Ovary (tissue), 9 donors: ENCODE measurements around the gene SDK1. TPM values are rescaled to one million over a fixed set of nuclear protein-coding genes. Genes with fewer than 3 reads are reported as not detected.

ENCODE experiments used
- DNase-seq, 5 donors: peaks; one replicate each; pipeline ENCODE4 v3.0.0-alpha.2; 2019 to 2020
- H3K27ac ChIP-seq, 2 donors: fragments of 200-600 bp; one replicate each; pipeline versions ENCODE4 v1.5.1 to v1.8.0; 2019 to 2022
- H3K27me3 ChIP-seq: fragments of 200-600 bp; one replicate; pipeline ENCODE4 v1.8.0; 2022
- H3K36me3 ChIP-seq: fragments of 200-600 bp; sonication (generic); one replicate; pipeline ENCODE4 v1.5.1; 2019
- H3K4me1 ChIP-seq: one replicate; pipeline ENCODE4 v1.8.1; 2013; ENCODE audit warnings: mild to moderate bottlenecking, moderate library complexity; ENCODE audit not compliant: insufficient read depth
- H3K4me3 ChIP-seq: fragments of 200-600 bp; sonication (generic); one replicate; pipeline ENCODE4 v1.5.1; 2017
- H3K9me3 ChIP-seq, 2 donors: fragments of 200-600 bp in 1 of 2; sonication (generic) in 1 of 2; one replicate each; pipeline versions ENCODE4 v1.5.1 to v1.8.1; 2013 to 2019; ENCODE audit warnings: mild to moderate bottlenecking in 1 of 2, moderate library complexity in 1 of 2
- EP300 ChIP-seq: sonication (generic); formaldehyde crosslinking; IDR thresholded peaks from one replicate; pipeline ENCODE4 v1.6.1; 2017; ENCODE audit warnings: antibody characterized with exemption
- POLR2A ChIP-seq: fragments of 450-650 bp; IDR thresholded peaks from one replicate; pipeline ENCODE4 v1.6.1; 2017; ENCODE audit warnings: antibody characterized with exemption, mild to moderate bottlenecking, moderate library complexity
- WGBS, 3 donors: extraction: QIAGEN DNeasy Blood & Tissue Kit in 1 of 3; methylation state at CpG; one replicate each; pipeline versions ENCODE4 v1.1.5 to v1.1.7; 2013 to 2017; 5-methylcytosine and 5-hydroxymethylcytosine counted together
- intact Hi-C, 4 donors: fragments of 100-400 bp; cut with DNase I; formaldehyde crosslinking; loops; one replicate each; pipeline versions ENCODE4 v1.11.0 to v1.15.1; 2022 to 2023
- polyA plus RNA-seq, 2 donors: library from polyadenylated mRNA; stranded (reverse); fragments of 200-250 nt in 1 of 2; fragments of 350-450 nt in 1 of 2; fragmentation: Illumina TruSeq in 1 of 2; extraction: RNeasy Lipid Tissue Mini Kit (QIAGEN cat#74804) in 1 of 2; gene quantifications; one replicate each; pipeline ENCODE4 v1.2.3, GENCODE V29; 2013 to 2014
- total RNA-seq, 7 donors: library from RNA; depleted of rRNA in 2 of 7; stranded (reverse); fragments of >200 nt in 2 of 7; fragmentation: NEBNext Ultra II Directional in 3 of 7; extraction: Animal tissue kit (Norgen Biotek cat#: 25700) in 3 of 7; gene quantifications; one replicate each; pipeline versions ENCODE4 v1.1.0 to v1.2.4, GENCODE V29; 2016 to 2023
- TF ChIP-seq, protein P1 (sequence below), 3 donors: fragments of 450-650 bp in 2 of 3; fragments of 200-600 bp in 1 of 3; IDR thresholded peaks; one replicate each; pipeline versions ENCODE4 v1.5.1 to v1.8.0; 2016 to 2022; ENCODE audit warnings: antibody characterized with exemption in 3 of 3, mild to moderate bottlenecking in 1 of 3
- donor health status: DM: no; HTN: no; CAD: no; lungs with moderate emphysema.
- donor health status: DM: no; HTN: no; CAD: no.
- donor health status: Bipolar disorder and iron deficiency.
- donor health status: DM: yes; HTN: yes; CAD: no.
- donor health status: DM: no; HTN: no; CAD: no.
- donor health status: DM: yes; HTN: yes; CAD: no.

The SDK1 gene
- total and polyA plus RNA-seq, 9 donors: 1.2 to 13.3 (median 4.4) TPM

DNA sequence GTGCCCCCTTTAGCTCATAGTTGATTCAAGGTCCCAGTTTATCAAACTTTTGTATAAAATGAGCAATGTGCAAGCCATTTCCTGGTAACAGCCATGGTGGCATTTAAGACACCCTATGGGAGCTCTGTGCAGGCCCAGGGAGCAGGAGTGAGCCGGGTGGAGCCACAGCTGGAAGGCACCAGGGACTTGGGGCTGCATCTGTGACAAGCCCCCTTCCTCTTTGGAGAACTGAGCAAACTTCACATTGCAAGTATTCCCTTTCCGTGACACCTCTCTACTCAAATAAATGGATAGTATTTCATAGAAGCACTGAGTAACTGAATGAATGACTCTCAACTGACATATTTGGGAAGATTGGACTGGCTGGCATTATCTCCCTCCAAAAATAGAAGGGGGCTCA is 822.3 kb downstream of the SDK1 start:
- no peak for TF ChIP-seq EP300
- TF ChIP-seq, protein P1, sequence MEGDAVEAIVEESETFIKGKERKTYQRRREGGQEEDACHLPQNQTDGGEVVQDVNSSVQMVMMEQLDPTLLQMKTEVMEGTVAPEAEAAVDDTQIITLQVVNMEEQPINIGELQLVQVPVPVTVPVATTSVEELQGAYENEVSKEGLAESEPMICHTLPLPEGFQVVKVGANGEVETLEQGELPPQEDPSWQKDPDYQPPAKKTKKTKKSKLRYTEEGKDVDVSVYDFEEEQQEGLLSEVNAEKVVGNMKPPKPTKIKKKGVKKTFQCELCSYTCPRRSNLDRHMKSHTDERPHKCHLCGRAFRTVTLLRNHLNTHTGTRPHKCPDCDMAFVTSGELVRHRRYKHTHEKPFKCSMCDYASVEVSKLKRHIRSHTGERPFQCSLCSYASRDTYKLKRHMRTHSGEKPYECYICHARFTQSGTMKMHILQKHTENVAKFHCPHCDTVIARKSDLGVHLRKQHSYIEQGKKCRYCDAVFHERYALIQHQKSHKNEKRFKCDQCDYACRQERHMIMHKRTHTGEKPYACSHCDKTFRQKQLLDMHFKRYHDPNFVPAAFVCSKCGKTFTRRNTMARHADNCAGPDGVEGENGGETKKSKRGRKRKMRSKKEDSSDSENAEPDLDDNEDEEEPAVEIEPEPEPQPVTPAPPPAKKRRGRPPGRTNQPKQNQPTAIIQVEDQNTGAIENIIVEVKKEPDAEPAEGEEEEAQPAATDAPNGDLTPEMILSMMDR (IDR thresholded peaks at IDR 0.05): no peak
- no peak for TF ChIP-seq POLR2A
- H3K36me3 ChIP-seq: no peaks in the 10 kb centered on the region
- intact Hi-C loops: no loop called here
- no peaks in the 10 kb centered on the region for H3K4me1 ChIP-seq
- H3K27me3 ChIP-seq: no peaks in the 10 kb centered on the region
- WGBS, 3 donors: 93 to 100% (median 96%) methylated on average over 2 of the region's 2 CpGs
- no peak for DNase-seq
- H3K27ac ChIP-seq: no peak overlapping the region
- H3K9me3 ChIP-seq: no peaks in the 10 kb centered on the region
- H3K4me3 ChIP-seq: no peak overlapping the region

DNA sequence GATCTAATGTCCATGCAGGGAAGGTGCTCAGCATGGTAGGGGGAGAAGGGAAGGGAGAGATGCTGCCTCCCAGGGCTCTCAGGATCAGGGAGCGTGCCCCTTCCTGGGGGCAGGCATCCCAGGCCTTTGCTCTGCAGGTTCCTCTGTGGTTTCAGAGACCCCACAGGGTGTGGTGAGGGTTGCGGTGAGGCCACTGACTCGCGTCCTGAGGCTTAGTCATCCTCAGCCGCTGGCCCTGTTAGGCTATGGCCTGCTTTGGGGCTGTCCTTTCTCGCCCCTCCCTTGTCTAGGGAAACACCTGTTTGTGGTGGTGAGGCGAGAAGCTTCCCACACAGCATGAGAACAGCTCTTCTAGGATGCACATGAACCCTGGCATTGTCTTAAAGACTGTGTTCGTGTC is 822.8 kb downstream of the SDK1 start:
- no peak for DNase-seq
- no peak overlapping the region for H3K27ac ChIP-seq
- 87 to 95% (median 93%) methylated on average over 8 of the region's 8 CpGs for WGBS, 3 donors
- intact Hi-C loops: no loop called here
- no peak overlapping the region for H3K4me3 ChIP-seq
- H3K36me3 ChIP-seq: no peaks in the 10 kb centered on the region
- TF ChIP-seq EP300: no peak
- TF ChIP-seq POLR2A: no peak
- TF ChIP-seq, protein P1 (IDR thresholded peaks at IDR 0.05): no peak
- H3K9me3 ChIP-seq: no peaks in the 10 kb centered on the region
- no peaks in the 10 kb centered on the region for H3K27me3 ChIP-seq
- no peaks in the 10 kb centered on the region for H3K4me1 ChIP-seq

DNA sequence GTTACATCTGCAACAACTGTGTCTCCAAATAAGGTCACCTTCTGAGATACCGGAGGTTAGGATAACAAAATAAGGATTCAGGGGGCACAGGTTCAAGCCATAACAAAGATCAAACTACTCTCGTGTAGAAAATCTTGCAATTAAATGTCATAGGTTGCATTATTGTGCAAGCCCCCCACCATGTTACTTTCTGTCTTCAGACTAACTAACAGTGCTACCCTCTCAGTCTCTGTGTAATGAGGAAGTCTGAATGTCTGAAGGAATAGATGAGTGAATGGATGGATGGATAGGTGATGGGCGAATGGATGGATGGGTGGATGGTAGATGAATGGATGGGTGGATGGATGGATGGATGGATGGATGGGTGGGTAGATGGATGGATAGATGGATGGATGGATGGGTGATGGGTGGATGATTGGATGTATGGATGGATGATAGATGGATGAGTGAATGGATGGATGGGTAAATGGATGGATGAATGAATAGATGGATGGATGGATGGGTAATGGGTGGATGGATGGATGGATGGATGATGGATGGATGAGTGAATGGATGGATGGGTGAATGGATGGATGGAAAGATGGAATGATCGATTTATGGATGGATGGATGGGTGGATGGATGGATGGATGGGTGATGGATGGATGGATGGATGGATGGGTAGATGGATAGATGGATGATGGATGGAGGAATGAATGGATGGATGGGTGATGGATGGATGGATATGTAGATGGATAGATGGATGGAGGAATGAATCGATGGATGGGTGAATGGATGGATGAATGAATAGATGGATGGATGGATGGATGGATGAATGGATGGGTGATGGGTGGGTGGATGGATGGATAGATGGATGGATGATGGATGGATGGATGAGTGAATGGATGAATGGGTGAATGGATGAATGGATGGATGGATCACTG is 823.8 kb downstream of the SDK1 start:
- Histone ChIP-seq H3K4me3 (no peak overlapping the region), H3K27ac (no peak overlapping the region), H3K36me3 (no peaks in the 10 kb centered on the region), H3K4me1 (no peaks in the 10 kb centered on the region), H3K9me3 (no peaks in the 10 kb centered on the region), H3K27me3 (no peaks in the 10 kb centered on the region)
- intact Hi-C loops: no loop called here
- WGBS, 3 donors: 81 to 84% (median 83%) methylated on average over 5 of the region's 5 CpGs
- DNase-seq: no peak
- TF ChIP-seq POLR2A (no peak), EP300 (no peak)
- TF ChIP-seq, protein P1 (IDR thresholded peaks at IDR 0.05): no peak

DNA sequence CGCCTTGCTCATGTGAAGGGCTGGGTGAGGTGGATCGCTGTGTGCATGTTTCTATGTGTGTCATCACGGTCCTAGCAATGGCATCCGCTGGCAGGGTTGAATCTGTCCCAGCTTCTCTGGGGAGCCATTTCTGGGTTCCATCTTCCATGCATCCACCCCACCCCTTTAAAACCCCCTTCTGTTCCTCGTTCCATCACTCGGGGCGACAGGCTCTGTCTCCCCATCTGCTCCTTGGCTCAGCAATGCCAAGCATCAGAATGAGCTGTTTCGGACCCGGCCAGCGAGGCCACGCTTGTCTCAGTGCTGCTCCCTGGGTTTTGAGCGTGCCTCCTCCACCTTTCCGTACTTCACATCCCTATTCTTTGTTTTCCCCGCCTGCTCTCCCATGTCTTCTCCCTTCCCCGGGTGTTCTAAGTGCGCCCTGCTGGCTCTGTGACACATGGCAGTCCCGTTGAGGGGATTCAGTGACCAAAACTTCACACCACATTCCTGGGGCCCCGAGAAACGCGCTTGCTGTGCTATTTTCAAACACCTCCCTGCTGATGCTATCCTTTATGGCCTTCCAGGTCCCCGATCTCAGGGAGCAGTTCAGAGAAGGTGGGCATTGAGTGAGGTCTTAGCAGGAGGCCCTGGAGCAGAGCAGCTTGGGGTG is 827.0 kb downstream of the SDK1 start:
- H3K27me3 ChIP-seq: no peaks in the 10 kb centered on the region
- DNase-seq: no peak
- H3K4me3 ChIP-seq: no peak overlapping the region
- no peaks in the 10 kb centered on the region for H3K4me1 ChIP-seq
- 90 to 95% (median 90%) methylated on average over 21 of the region's 21 CpGs for WGBS, 3 donors
- intact Hi-C loops: no loop called here
- no peaks in the 10 kb centered on the region for H3K36me3 ChIP-seq
- H3K27ac ChIP-seq: no peak overlapping the region
- TF ChIP-seq EP300: no peak
- TF ChIP-seq, protein P1 (IDR thresholded peaks at IDR 0.05): no peak
- no peak for TF ChIP-seq POLR2A
- H3K9me3 ChIP-seq: no peaks in the 10 kb centered on the region
